HepG2 (cell line): Measurements from ENCODE around the gene NRL. TPM values are rescaled to one million over a fixed set of nuclear protein-coding genes. Genes with fewer than 3 reads are reported as not detected.

Experiments
- ARID2 ChIP-seq: sonication (generic); formaldehyde crosslinking; IDR thresholded peaks from 2 replicates; pipeline ENCODE4 v1.8.1; 2022; ENCODE audit warnings: mild to moderate bottlenecking, missing genetic modification reagents, borderline replicate concordance
- CBX2 ChIP-seq, 2 experiments: fragments of 200-600 bp in 1 of 2; sonication (generic); formaldehyde crosslinking in 1 of 2; IDR thresholded peaks; 2 replicates each; pipeline versions ENCODE4 v1.7.0 to v1.8.1; 2018 to 2022; ENCODE audit warnings: low read depth in 2 of 2, low read length in 1 of 2, mild to moderate bottlenecking in 1 of 2, missing genetic modification reagents in 1 of 2
- EP300 ChIP-seq, 3 experiments: sonication (generic) in 1 of 3; formaldehyde crosslinking in 1 of 3; IDR thresholded peaks; 2 replicates each; pipeline versions ENCODE4 v1.5.1 to v1.6.1; 2011 to 2020; ENCODE audit warnings: low read depth in 2 of 3, low read length in 2 of 3, borderline replicate concordance in 1 of 3, improper control_type of control experiment in 1 of 3, mild to moderate bottlenecking in 1 of 3, missing genetic modification reagents in 1 of 3, moderate library complexity in 1 of 3
- GTF2F1 ChIP-seq: fragments of 150-350 bp; IDR thresholded peaks from 2 replicates; pipeline ENCODE4 v1.6.1; 2014; ENCODE audit warnings: low read length
- HDAC1 ChIP-seq: sonication (generic); formaldehyde crosslinking; IDR thresholded peaks from 2 replicates; pipeline ENCODE4 v1.5.1; 2020; ENCODE audit warnings: mild to moderate bottlenecking, missing genetic modification reagents
- KLF15 ChIP-seq: sonication (generic); formaldehyde crosslinking; IDR thresholded peaks from 2 replicates; pipeline ENCODE4 v1.8.1; 2023; ENCODE audit warnings: borderline replicate concordance, mild to moderate bottlenecking, inconsistent platforms, missing genetic modification reagents, mixed read lengths
- MATR3 ChIP-seq: sonication (generic); formaldehyde crosslinking; IDR thresholded peaks from 2 replicates; pipeline ENCODE4 v1.4.0; 2020; ENCODE audit warnings: missing genetic modification reagents
- MIER3 ChIP-seq: IDR thresholded peaks from 2 replicates; pipeline ENCODE4 v1.6.1; 2016; ENCODE audit warnings: missing compliant biosample characterization, borderline replicate concordance
- MYC ChIP-seq: sonication (generic); formaldehyde crosslinking; IDR thresholded peaks from 2 replicates; pipeline ENCODE4 v1.9.0; 2021; ENCODE audit warnings: missing genetic modification reagents, borderline replicate concordance
- PITX1 ChIP-seq: sonication (generic); formaldehyde crosslinking; IDR thresholded peaks from 2 replicates; pipeline ENCODE4 v1.5.1; 2020; ENCODE audit warnings: mild to moderate bottlenecking, missing genetic modification reagents
- SIX4 ChIP-seq: sonication (generic); formaldehyde crosslinking; IDR thresholded peaks from 2 replicates; pipeline ENCODE4 v1.4.0; 2020; ENCODE audit warnings: missing genetic modification reagents
- U2AF1 ChIP-seq: fragments of 200-400 bp; formaldehyde crosslinking; optimal IDR thresholded peaks from 2 replicates; pipeline ENCODE3; 2017; ENCODE audit warnings: mild to moderate bottlenecking, low read depth, low read length
- ZC3H13 ChIP-seq: sonication (generic); formaldehyde crosslinking; IDR thresholded peaks from 2 replicates; pipeline ENCODE4 v1.8.1; 2023; ENCODE audit warnings: mild to moderate bottlenecking, missing genetic modification reagents, moderate library complexity
- ZKSCAN1 ChIP-seq: fragments of 150-350 bp; IDR thresholded peaks from 2 replicates; pipeline ENCODE4 v1.6.1; 2014; ENCODE audit warnings: low read length
- ZNF234 ChIP-seq: sonication (generic); formaldehyde crosslinking; conservative IDR thresholded peaks from 2 replicates; pipeline ENCODE4 v1.5.1; 2020; ENCODE audit warnings: mild to moderate bottlenecking, missing genetic modification reagents
- ZNF3 ChIP-seq: IDR thresholded peaks from 2 replicates; pipeline ENCODE4 v1.7.0; 2017; ENCODE audit warnings: inconsistent platforms
- ZNF414 ChIP-seq: sonication (generic); formaldehyde crosslinking; IDR thresholded peaks from 2 replicates; pipeline ENCODE4 v1.5.0; 2020; ENCODE audit warnings: missing genetic modification reagents
- ZNF501 ChIP-seq: sonication (generic); formaldehyde crosslinking; IDR thresholded peaks from 2 replicates; pipeline ENCODE4 v1.5.1; 2020; ENCODE audit warnings: mild to moderate bottlenecking, moderate library complexity, missing genetic modification reagents
- ZNF557 ChIP-seq: sonication (generic); formaldehyde crosslinking; IDR thresholded peaks from 2 replicates; pipeline ENCODE4 v1.4.0; 2020; ENCODE audit warnings: missing genetic modification reagents
- ZNF572 ChIP-seq: sonication (generic); formaldehyde crosslinking; IDR thresholded peaks from 2 replicates; pipeline ENCODE4 v1.5.1; 2020; ENCODE audit warnings: mild to moderate bottlenecking, missing genetic modification reagents
- ZNF766 ChIP-seq: sonication (generic); formaldehyde crosslinking; IDR thresholded peaks from 2 replicates; pipeline ENCODE4 v1.5.0; 2020; ENCODE audit warnings: missing genetic modification reagents, borderline replicate concordance
- ZNF776 ChIP-seq: sonication (generic); formaldehyde crosslinking; IDR thresholded peaks from 2 replicates; pipeline ENCODE4 v1.4.0; 2020; ENCODE audit warnings: mild to moderate bottlenecking, missing genetic modification reagents
- ZSCAN12 ChIP-seq: sonication (generic); formaldehyde crosslinking; IDR thresholded peaks from 2 replicates; pipeline ENCODE4 v1.9.0; 2021; ENCODE audit warnings: mild to moderate bottlenecking, missing genetic modification reagents
- polyA plus RNA-seq, 8 experiments: library from polyadenylated mRNA; depleted of rRNA in 3 of 8; stranded (reverse) in 7 of 8; unstranded in 1 of 8; fragments of >200 nt; fragmentation: Illumina TruSeq in 4 of 8; extraction: Trizol in 4 of 8; gene quantifications; 2 replicates each; pipeline versions ENCODE4 v1.2.1 to v1.2.3, GENCODE V29; 2011 to 2016; ENCODE audit warnings: low read depth in 4 of 8, missing spikeins in 1 of 8, mixed read lengths in 1 of 8; ENCODE audit not compliant: insufficient read depth in 1 of 8
- total RNA-seq, 5 experiments: library from RNA; depleted of rRNA; stranded (reverse); fragments of >200 nt; fragmentation: Illumina TruSeq; extraction: Trizol; gene quantifications; 2 replicates each; pipeline ENCODE4 v1.2.3, GENCODE V29; 2016; ENCODE audit warnings: low read depth in 1 of 5
- TF ChIP-seq, protein P1 (sequence below): sonication (generic); formaldehyde crosslinking; IDR thresholded peaks from 2 replicates; pipeline ENCODE4 v1.4.0; 2020; ENCODE audit warnings: missing genetic modification reagents
- TF ChIP-seq, protein P2 (sequence below): conservative IDR thresholded peaks from 2 replicates; pipeline ENCODE4 v1.6.1; 2018; ENCODE audit warnings: missing genetic modification reagents

The NRL gene
- total and polyA plus RNA-seq, 2 of the 13 experiments (the other 11 are each of a cell fraction or from before 2014, with no cell fraction given) = 2.5 to 4.7 TPM

GRCh38 chr14:24138396-24139271, 23.9 kb upstream of the NRL start (continued):
- no peak for TF ChIP-seq ZNF501 (CRISPR knock-in tag)
- no peak for TF ChIP-seq ZNF557 (CRISPR knock-in tag)
- TF ChIP-seq, protein P1, sequence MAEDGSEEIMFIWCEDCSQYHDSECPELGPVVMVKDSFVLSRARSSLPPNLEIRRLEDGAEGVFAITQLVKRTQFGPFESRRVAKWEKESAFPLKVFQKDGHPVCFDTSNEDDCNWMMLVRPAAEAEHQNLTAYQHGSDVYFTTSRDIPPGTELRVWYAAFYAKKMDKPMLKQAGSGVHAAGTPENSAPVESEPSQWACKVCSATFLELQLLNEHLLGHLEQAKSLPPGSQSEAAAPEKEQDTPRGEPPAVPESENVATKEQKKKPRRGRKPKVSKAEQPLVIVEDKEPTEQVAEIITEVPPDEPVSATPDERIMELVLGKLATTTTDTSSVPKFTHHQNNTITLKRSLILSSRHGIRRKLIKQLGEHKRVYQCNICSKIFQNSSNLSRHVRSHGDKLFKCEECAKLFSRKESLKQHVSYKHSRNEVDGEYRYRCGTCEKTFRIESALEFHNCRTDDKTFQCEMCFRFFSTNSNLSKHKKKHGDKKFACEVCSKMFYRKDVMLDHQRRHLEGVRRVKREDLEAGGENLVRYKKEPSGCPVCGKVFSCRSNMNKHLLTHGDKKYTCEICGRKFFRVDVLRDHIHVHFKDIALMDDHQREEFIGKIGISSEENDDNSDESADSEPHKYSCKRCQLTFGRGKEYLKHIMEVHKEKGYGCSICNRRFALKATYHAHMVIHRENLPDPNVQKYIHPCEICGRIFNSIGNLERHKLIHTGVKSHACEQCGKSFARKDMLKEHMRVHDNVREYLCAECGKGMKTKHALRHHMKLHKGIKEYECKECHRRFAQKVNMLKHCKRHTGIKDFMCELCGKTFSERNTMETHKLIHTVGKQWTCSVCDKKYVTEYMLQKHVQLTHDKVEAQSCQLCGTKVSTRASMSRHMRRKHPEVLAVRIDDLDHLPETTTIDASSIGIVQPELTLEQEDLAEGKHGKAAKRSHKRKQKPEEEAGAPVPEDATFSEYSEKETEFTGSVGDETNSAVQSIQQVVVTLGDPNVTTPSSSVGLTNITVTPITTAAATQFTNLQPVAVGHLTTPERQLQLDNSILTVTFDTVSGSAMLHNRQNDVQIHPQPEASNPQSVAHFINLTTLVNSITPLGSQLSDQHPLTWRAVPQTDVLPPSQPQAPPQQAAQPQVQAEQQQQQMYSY (CRISPR knock-in tag) = no peak
- no peak for TF ChIP-seq ZKSCAN1
- TF ChIP-seq HDAC1 (CRISPR knock-in tag) = no peak
- no peak for TF ChIP-seq U2AF1
- TF ChIP-seq MYC = no peak; the same call in 1 of the 2 replicates
- TF ChIP-seq, protein P2, sequence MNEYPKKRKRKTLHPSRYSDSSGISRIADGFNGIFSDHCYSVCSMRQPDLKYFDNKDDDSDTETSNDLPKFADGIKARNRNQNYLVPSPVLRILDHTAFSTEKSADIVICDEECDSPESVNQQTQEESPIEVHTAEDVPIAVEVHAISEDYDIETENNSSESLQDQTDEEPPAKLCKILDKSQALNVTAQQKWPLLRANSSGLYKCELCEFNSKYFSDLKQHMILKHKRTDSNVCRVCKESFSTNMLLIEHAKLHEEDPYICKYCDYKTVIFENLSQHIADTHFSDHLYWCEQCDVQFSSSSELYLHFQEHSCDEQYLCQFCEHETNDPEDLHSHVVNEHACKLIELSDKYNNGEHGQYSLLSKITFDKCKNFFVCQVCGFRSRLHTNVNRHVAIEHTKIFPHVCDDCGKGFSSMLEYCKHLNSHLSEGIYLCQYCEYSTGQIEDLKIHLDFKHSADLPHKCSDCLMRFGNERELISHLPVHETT (CRISPR knock-in tag) = no peak
- no peak for TF ChIP-seq ZNF766 (CRISPR knock-in tag)
- TF ChIP-seq PITX1 (CRISPR knock-in tag) = no peak; the same call in 1 of the 2 replicates
- no peak for TF ChIP-seq MATR3
- TF ChIP-seq SIX4 (CRISPR knock-in tag) = no peak
- TF ChIP-seq ZNF3 (CRISPR knock-in tag) = no peak
- no peak for TF ChIP-seq ZNF572 (CRISPR knock-in tag)
- no peak for TF ChIP-seq GTF2F1
- TF ChIP-seq CBX2 (IDR thresholded peaks at IDR 0.05; ENCODE audit: low read depth, low read length) = no peak
- no peak for TF ChIP-seq CBX2 (CRISPR knock-in tag; IDR thresholded peaks at IDR 0.05; ENCODE audit: low read depth)
- no peak for TF ChIP-seq KLF15 (CRISPR knock-in tag)
- TF ChIP-seq ZNF776 (CRISPR knock-in tag) = no peak
- TF ChIP-seq ZNF414 (CRISPR knock-in tag) = no peak
- no peak for TF ChIP-seq ZSCAN12 (CRISPR knock-in tag)
- no peak for TF ChIP-seq ARID2 (CRISPR knock-in tag)
- TF ChIP-seq ZC3H13 = no peak
- no peak for TF ChIP-seq EP300 (IDR thresholded peaks at IDR 0.05; ENCODE audit: low read depth in 2 of 2, low read length in 2 of 2)
- 0 out of 2 replicates have a peak, but pooled peaks have one; percentile 26 for TF ChIP-seq EP300 (CRISPR knock-in tag; IDR thresholded peaks at IDR 0.05; ENCODE audit: borderline replicate concordance)
- TF ChIP-seq ZNF234 (CRISPR knock-in tag) = no peak
- no peak for TF ChIP-seq MIER3 (CRISPR knock-in tag)
